NB4 (cell line): ENCODE data around the gene GFAP.

Experiments
- POLR2A ChIP-seq: IDR thresholded peaks from 2 replicates; pipeline ENCODE4 v1.6.1; 2011; ENCODE audit warnings: mild to moderate bottlenecking; ENCODE audit not compliant: insufficient read length; ENCODE audit errors: extremely low read depth
- TF ChIP-seq, protein P1 (sequence below): IDR thresholded peaks from one replicate; pipeline ENCODE4 v1.5.1; 2012; ENCODE audit warnings: low read depth, low read length

GRCh38 chr17:44865231-44865660 lies 50.1 kb downstream of the GFAP start:
- TF ChIP-seq, protein P1, sequence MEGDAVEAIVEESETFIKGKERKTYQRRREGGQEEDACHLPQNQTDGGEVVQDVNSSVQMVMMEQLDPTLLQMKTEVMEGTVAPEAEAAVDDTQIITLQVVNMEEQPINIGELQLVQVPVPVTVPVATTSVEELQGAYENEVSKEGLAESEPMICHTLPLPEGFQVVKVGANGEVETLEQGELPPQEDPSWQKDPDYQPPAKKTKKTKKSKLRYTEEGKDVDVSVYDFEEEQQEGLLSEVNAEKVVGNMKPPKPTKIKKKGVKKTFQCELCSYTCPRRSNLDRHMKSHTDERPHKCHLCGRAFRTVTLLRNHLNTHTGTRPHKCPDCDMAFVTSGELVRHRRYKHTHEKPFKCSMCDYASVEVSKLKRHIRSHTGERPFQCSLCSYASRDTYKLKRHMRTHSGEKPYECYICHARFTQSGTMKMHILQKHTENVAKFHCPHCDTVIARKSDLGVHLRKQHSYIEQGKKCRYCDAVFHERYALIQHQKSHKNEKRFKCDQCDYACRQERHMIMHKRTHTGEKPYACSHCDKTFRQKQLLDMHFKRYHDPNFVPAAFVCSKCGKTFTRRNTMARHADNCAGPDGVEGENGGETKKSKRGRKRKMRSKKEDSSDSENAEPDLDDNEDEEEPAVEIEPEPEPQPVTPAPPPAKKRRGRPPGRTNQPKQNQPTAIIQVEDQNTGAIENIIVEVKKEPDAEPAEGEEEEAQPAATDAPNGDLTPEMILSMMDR, result peak; percentile 70
- no peak for TF ChIP-seq POLR2A
